Ascending aorta (tissue), 2 donors: ENCODE measurements around the gene FAM135A. TPM values are rescaled to one million over a fixed set of nuclear protein-coding genes. Genes with fewer than 3 reads are reported as not detected.

Source experiments
- DNase-seq, 2 donors: peaks; one replicate each; pipeline ENCODE4 v3.0.0-alpha.2; 2019; ENCODE audit warnings: low spot score in 2 of 2
- H3K27ac ChIP-seq, 2 donors: fragments of 200-600 bp; sonication (generic); one replicate each; pipeline ENCODE4 v1.5.1; 2016 to 2017; ENCODE audit warnings: mild to moderate bottlenecking in 1 of 2
- H3K27me3 ChIP-seq: fragments of 200-600 bp; sonication (generic); one replicate; pipeline ENCODE4 v1.5.1; 2017
- H3K36me3 ChIP-seq, 2 donors: fragments of 200-600 bp; sonication (generic); one replicate each; pipeline ENCODE4 v1.5.1; 2016
- H3K4me1 ChIP-seq, 2 donors: fragments of 200-600 bp; sonication (generic); one replicate each; pipeline ENCODE4 v1.5.1; 2016 to 2017; ENCODE audit warnings: mild to moderate bottlenecking in 1 of 2
- H3K4me3 ChIP-seq, 2 donors: fragments of 200-600 bp; sonication (generic); one replicate each; pipeline ENCODE4 v1.5.1; 2016 to 2017; ENCODE audit warnings: mild to moderate bottlenecking in 1 of 2
- H3K9me3 ChIP-seq, 2 donors: fragments of 200-600 bp; sonication (generic); one replicate each; pipeline ENCODE4 v1.5.1; 2016
- intact Hi-C: fragments of 100-400 bp; cut with DNase I; formaldehyde crosslinking; loops from one replicate; pipeline ENCODE4 v1.15.1; 2023
- total RNA-seq: library from RNA; depleted of rRNA; stranded (reverse); fragments of >200 nt; gene quantifications from one replicate; pipeline ENCODE4 v1.1.0, GENCODE V29; 2016
- TF ChIP-seq, protein P1 (sequence below), 3 experiments: fragments of 200-600 bp in 2 of 3; fragments of 450-650 bp in 1 of 3; sonication (generic) in 2 of 3; IDR thresholded peaks; one replicate each; pipeline ENCODE4 v1.5.1; 2016 to 2019; ENCODE audit warnings: antibody characterized with exemption in 3 of 3, mild to moderate bottlenecking in 1 of 3, moderate library complexity in 1 of 3

FAM135A gene
- total RNA-seq, 1 donor from 2014 or later: 10.7 TPM

DNA sequence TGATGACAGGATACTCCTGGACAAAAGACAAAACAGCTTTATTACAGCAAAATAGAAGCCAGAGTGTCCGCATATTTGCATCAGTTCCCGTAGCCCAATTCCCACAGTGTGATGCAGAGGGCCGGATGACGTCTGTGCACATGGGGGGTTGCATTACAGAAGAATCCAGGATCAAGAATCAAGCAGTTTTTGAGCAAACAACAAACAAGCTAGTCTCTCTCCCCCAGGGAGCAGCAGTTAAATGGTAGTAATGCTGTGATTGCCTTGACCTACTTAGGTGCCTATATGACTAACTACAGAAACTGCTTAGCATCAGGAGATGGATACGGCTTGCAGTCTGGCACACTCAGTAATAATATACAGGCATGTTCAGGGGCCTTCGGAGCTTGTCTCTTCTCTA is 150.2 kb downstream of the FAM135A start:
- Histone ChIP-seq H3K27me3 (no peaks in the 10 kb centered on the region), H3K4me3 (no peak overlapping the region), H3K4me1 (no peaks in the 10 kb centered on the region), H3K36me3 (no peaks in the 10 kb centered on the region), H3K27ac (no peak overlapping the region), H3K9me3 (no peaks in the 10 kb centered on the region)
- no peak for DNase-seq
- TF ChIP-seq, protein P1, sequence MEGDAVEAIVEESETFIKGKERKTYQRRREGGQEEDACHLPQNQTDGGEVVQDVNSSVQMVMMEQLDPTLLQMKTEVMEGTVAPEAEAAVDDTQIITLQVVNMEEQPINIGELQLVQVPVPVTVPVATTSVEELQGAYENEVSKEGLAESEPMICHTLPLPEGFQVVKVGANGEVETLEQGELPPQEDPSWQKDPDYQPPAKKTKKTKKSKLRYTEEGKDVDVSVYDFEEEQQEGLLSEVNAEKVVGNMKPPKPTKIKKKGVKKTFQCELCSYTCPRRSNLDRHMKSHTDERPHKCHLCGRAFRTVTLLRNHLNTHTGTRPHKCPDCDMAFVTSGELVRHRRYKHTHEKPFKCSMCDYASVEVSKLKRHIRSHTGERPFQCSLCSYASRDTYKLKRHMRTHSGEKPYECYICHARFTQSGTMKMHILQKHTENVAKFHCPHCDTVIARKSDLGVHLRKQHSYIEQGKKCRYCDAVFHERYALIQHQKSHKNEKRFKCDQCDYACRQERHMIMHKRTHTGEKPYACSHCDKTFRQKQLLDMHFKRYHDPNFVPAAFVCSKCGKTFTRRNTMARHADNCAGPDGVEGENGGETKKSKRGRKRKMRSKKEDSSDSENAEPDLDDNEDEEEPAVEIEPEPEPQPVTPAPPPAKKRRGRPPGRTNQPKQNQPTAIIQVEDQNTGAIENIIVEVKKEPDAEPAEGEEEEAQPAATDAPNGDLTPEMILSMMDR (IDR thresholded peaks at IDR 0.05): no peak
- intact Hi-C loops: no loop called here

DNA sequence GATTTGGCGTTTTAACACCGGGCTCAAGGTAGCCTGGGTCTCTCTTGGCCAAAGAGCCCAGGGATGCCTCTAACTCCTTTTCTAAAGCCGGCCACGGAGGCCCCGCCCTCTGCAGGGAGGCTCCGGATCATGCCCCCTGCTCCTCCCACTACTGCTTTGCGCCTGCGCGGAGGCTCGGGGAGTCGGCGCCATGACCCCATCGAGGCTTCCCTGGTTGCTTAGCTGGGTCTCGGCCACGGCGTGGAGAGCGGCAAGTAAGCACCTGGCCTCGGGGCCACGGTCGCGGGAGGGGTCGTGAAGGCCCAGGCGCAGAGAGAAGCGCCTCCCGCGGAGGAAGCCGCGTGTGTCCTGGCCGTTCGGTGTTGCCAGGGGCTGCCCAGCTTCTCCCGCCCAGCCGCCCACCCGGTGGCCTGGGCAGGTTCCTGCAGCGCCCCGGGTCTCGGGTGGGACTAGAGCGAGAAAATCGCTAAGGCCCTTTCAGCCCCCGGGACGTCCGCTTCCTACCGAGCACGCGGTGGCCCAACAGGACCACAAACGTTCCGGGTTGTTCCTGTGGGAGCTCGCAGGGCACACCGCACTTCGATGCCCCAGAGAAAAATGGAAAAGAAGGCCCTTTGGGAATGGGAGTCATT is 153.6 kb downstream of the FAM135A start, which contains the start of gene SDHAF4:
TSS of gene SDHAF4 (plus strand) at position 180 of the 632 bp plus-strand sequence. CDS start at position 191, 11 bp downstream.
- H3K27ac ChIP-seq: peak within 1 kb of the TSS; percentile 80 to 88
- intact Hi-C loops: loop anchor here (1.0 kb wide), 1 partner anchor 100 kb away; the partner anchor contains the start of gene SMAP1

DNA sequence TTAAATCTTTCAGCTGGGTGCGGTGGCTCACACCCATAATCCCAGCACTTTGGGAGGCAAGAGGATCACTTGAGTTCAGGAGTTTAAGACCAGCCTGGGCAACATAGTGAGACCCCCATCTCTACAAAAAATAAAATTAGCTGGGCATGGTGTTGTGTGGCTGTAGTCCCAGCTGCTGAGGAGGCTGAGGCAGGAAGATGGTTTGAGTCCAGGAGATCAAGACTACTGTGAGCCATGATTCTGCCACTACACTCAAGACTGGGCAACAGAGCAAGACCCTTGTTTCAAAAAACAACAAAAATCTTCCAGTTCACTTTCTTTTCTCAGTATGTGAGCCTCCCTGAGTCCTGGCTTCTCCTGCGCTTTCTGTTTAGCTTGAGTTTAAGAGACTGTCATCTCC is 161.3 kb downstream of the FAM135A start:
- no peaks in the 10 kb centered on the region for H3K4me1 ChIP-seq
- H3K27ac ChIP-seq: no peak overlapping the region
- TF ChIP-seq, protein P1 (IDR thresholded peaks at IDR 0.05): no peak
- H3K9me3 ChIP-seq: no peaks in the 10 kb centered on the region
- intact Hi-C loops: no loop called here
- H3K36me3 ChIP-seq: no peaks in the 10 kb centered on the region
- no peak for DNase-seq
- no peak overlapping the region for H3K4me3 ChIP-seq
- H3K27me3 ChIP-seq: no peaks in the 10 kb centered on the region

More for the DNA sequence above, 153.6 kb downstream of the FAM135A start, which contains the start of gene SDHAF4:
- H3K9me3 ChIP-seq: no peaks in the 10 kb centered on the region
- H3K4me1 ChIP-seq: no peaks in the 10 kb centered on the region
- TF ChIP-seq, protein P1 (IDR thresholded peaks at IDR 0.05): peak in 1 of 3 experiments; percentile 21
- no peaks in the 10 kb centered on the region for H3K27me3 ChIP-seq
- H3K36me3 ChIP-seq: no peaks in the 10 kb centered on the region
- peak; percentile 61 to 95 for DNase-seq
- H3K4me3 ChIP-seq: peak within 1 kb of the TSS; percentile 91 to 94

DNA sequence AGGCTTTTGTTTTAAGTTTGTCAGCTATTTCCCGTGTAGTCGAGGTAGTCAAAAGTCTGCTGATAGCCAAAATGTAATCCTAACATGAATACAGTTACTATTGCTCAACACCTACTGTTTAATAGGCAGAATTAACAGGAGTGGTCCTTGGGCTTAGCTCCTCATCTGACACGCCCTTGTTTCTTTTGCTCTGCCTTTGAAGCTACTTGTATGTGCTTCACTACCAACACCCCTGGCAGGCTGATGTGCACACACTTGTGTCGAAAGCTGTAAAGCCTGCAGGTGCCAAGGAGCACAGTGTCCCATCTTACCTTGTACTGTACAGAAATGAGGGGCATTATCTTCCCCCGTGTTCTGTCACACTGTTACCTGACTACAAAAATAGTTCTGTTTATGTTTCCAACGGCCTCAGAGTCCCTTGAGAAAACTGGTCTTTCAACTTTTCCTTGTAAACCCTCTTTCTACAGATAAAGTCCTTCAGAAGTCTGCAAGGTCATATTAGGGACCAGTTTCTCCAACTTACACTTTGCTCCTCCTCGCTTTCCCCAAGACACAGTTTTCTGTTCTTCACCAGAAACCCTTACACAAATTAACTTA is 162.7 kb downstream of the FAM135A start:
- Histone ChIP-seq H3K27me3 (no peaks in the 10 kb centered on the region), H3K4me3 (no peak overlapping the region), H3K36me3 (peaks cover 0 to 13% of the 10 kb centered on the region in 2 donors), H3K9me3 (no peaks in the 10 kb centered on the region), H3K4me1 (no peaks in the 10 kb centered on the region), H3K27ac (no peak overlapping the region)
- no peak for DNase-seq
- TF ChIP-seq, protein P1 (IDR thresholded peaks at IDR 0.05): no peak
- intact Hi-C loops: no loop called here

DNA sequence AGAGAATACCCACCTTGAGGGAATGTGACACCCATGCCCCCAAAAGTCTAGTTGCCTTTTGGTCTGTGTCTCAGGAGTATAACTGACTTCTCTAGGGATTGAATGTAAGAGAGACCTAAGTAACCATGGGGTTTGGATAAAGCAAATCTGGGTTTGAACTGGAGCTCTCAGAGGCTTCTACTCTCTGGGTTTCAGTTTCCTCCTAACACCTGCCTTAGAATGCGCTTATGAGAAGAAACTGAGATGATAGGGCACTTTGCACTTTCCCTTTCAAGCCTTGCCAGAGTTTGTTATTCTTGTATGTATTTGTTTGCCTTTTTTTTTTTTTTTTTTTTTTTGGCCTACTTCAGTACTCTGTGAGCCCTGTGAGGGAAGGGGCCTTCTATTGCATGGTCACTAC is 172.8 kb downstream of the FAM135A start:
- TF ChIP-seq, protein P1 (IDR thresholded peaks at IDR 0.05): no peak
- Histone ChIP-seq H3K27me3 (no peaks in the 10 kb centered on the region), H3K4me3 (no peak overlapping the region), H3K9me3 (no peaks in the 10 kb centered on the region), H3K27ac (no peak overlapping the region), H3K36me3 (peaks cover 14 to 42% of the 10 kb centered on the region in 2 donors), H3K4me1 (no peaks in the 10 kb centered on the region)
- no peak for DNase-seq
- intact Hi-C loops: no loop called here
